Measurements from ENCODE around the gene GTSE1.
"Not testable (repeated sequence)": the region's sequence is repeated elsewhere in the genome, so short reads cannot be mapped to it uniquely, and the experiment has no call there.

Gene GTSE1

GRCh38 chr22:46294784-46295183, 1.9 kb upstream of the GTSE1 start:
- DNase-seq, result no peak
- Mint-ChIP-seq H3K4me3 (peak overlapping the region in 1 of 2 donors; percentile 3), H3K4me1 (peaks cover 39 to 49% of the 10 kb centered on the region in 2 donors), H3K27ac (peak overlapping the region; percentile 52), H3K9me3 (peaks cover 4 to 5% of the 10 kb centered on the region in 2 donors), H3K27me3 (peaks cover 0 to 6% of the 10 kb centered on the region in 2 donors), H3K36me3 (peaks cover 24 to 33% of the 10 kb centered on the region in 2 donors)
- ATAC-seq (replicated peaks), result no peak

- ATAC-seq (replicated peaks) (no peak), DNase-seq (no peak)
- Mint-ChIP-seq H3K27me3 (peaks cover 0 to 6% of the 10 kb centered on the region in 2 donors), H3K4me1 (peaks cover 36 to 44% of the 10 kb centered on the region in 2 donors), H3K4me3 (peak overlapping the region; percentile 93), H3K27ac (peak overlapping the region; percentile 99), H3K36me3 (peaks cover 22 to 28% of the 10 kb centered on the region in 2 donors), H3K9me3 (peaks cover 4 to 5% of the 10 kb centered on the region in 2 donors)
These were observed 1.2 kb upstream of the GTSE1 start for GRCh38 chr22:46295277-46295971.

- H3K27ac Mint-ChIP-seq, result peak overlapping the region; percentile 52
- H3K4me1 Mint-ChIP-seq, result peaks cover 35 to 43% of the 10 kb centered on the region in 2 donors
- H3K4me3 Mint-ChIP-seq, result peak overlapping the region; percentile 81 to 93
- no peak for DNase-seq
- peaks cover 0 to 6% of the 10 kb centered on the region in 2 donors for H3K27me3 Mint-ChIP-seq
- H3K9me3 Mint-ChIP-seq, result peaks cover 3 to 4% of the 10 kb centered on the region in 2 donors
- peak; percentile 2 to 6 for ATAC-seq (replicated peaks)
- peaks cover 9 to 15% of the 10 kb centered on the region in 2 donors for H3K36me3 Mint-ChIP-seq
These were observed 612 bp downstream of the GTSE1 start for GRCh38 chr22:46297151-46297812.

- Mint-ChIP-seq H3K27ac (no peak overlapping the region), H3K4me3 (no peak overlapping the region), H3K9me3 (no peaks in the 10 kb centered on the region), H3K36me3 (peaks cover 2 to 11% of the 10 kb centered on the region in 2 donors), H3K27me3 (peaks cover 0 to 6% of the 10 kb centered on the region in 2 donors), H3K4me1 (peaks cover 23 to 25% of the 10 kb centered on the region in 2 donors)
- no peak for DNase-seq
- ATAC-seq (replicated peaks), result no peak
These were observed 2.4 kb downstream of the GTSE1 start for GRCh38 chr22:46299101-46299500.

GRCh38 chr22:46300491-46300890, 3.8 kb downstream of the GTSE1 start:
- DNase-seq (no peak), ATAC-seq (replicated peaks) (no peak)
- H3K27ac Mint-ChIP-seq, result no peak overlapping the region
- H3K36me3 Mint-ChIP-seq, result peaks cover 2 to 11% of the 10 kb centered on the region in 2 donors
- H3K27me3 Mint-ChIP-seq, result peaks cover 0 to 6% of the 10 kb centered on the region in 2 donors
- H3K4me3 Mint-ChIP-seq, result no peak overlapping the region
- peaks cover 19% of the 10 kb centered on the region in 2 donors for H3K4me1 Mint-ChIP-seq
- no peaks in the 10 kb centered on the region for H3K9me3 Mint-ChIP-seq

- no peak overlapping the region for H3K27ac Mint-ChIP-seq
- DNase-seq (no peak), ATAC-seq (replicated peaks) (no peak)
- H3K9me3 Mint-ChIP-seq, result no peaks in the 10 kb centered on the region
- peaks cover 0 to 2% of the 10 kb centered on the region in 2 donors for H3K4me1 Mint-ChIP-seq
- H3K27me3 Mint-ChIP-seq, result peaks cover 0 to 5% of the 10 kb centered on the region in 2 donors
- peaks cover 0 to 4% of the 10 kb centered on the region in 2 donors for H3K36me3 Mint-ChIP-seq
- no peak overlapping the region for H3K4me3 Mint-ChIP-seq
These were observed 6.8 kb downstream of the GTSE1 start for GRCh38 chr22:46303347-46303965.

GRCh38 chr22:46308283-46308988, 11.8 kb downstream of the GTSE1 start:
- ATAC-seq (replicated peaks), result no peak
- H3K4me1 Mint-ChIP-seq, result no peaks in the 10 kb centered on the region
- no peaks in the 10 kb centered on the region for H3K9me3 Mint-ChIP-seq
- H3K4me3 Mint-ChIP-seq, result no peak overlapping the region
- no peaks in the 10 kb centered on the region for H3K27me3 Mint-ChIP-seq
- H3K27ac Mint-ChIP-seq, result peak overlapping the region; percentile 65
- DNase-seq, result no peak
- no peaks in the 10 kb centered on the region for H3K36me3 Mint-ChIP-seq

GRCh38 chr22:46309526-46310085, 12.9 kb downstream of the GTSE1 start:
- no peaks in the 10 kb centered on the region for H3K36me3 Mint-ChIP-seq
- H3K9me3 Mint-ChIP-seq, result no peaks in the 10 kb centered on the region
- no peak for ATAC-seq (replicated peaks)
- no peak overlapping the region for H3K4me3 Mint-ChIP-seq
- H3K4me1 Mint-ChIP-seq, result no peaks in the 10 kb centered on the region
- no peak for DNase-seq
- no peaks in the 10 kb centered on the region for H3K27me3 Mint-ChIP-seq
- no peak overlapping the region for H3K27ac Mint-ChIP-seq

- H3K4me1 Mint-ChIP-seq, result no peaks in the 10 kb centered on the region
- ATAC-seq (replicated peaks) (no peak), DNase-seq (no peak)
- no peak overlapping the region for H3K4me3 Mint-ChIP-seq
- H3K27me3 Mint-ChIP-seq, result no peaks in the 10 kb centered on the region
- H3K9me3 Mint-ChIP-seq, result no peaks in the 10 kb centered on the region
- no peak overlapping the region for H3K27ac Mint-ChIP-seq
- no peaks in the 10 kb centered on the region for H3K36me3 Mint-ChIP-seq
These were observed 15.4 kb downstream of the GTSE1 start for GRCh38 chr22:46312056-46312455.

- H3K4me3 Mint-ChIP-seq; ATAC-seq (replicated peaks); H3K9me3 Mint-ChIP-seq; H3K36me3 Mint-ChIP-seq; H3K27ac Mint-ChIP-seq; DNase-seq; H3K27me3 Mint-ChIP-seq; H3K4me1 Mint-ChIP-seq: not testable (repeated sequence)
These were observed 16.2 kb downstream of the GTSE1 start for GRCh38 chr22:46312848-46313247.

GRCh38 chr22:46315976-46316375, 19.3 kb downstream of the GTSE1 start:
- no peak overlapping the region for H3K27ac Mint-ChIP-seq
- no peaks in the 10 kb centered on the region for H3K36me3 Mint-ChIP-seq
- no peaks in the 10 kb centered on the region for H3K27me3 Mint-ChIP-seq
- H3K4me1 Mint-ChIP-seq, result no peaks in the 10 kb centered on the region
- H3K4me3 Mint-ChIP-seq, result no peak overlapping the region
- ATAC-seq (replicated peaks), result no peak
- no peaks in the 10 kb centered on the region for H3K9me3 Mint-ChIP-seq
- no peak for DNase-seq

- Mint-ChIP-seq H3K36me3 (no peaks in the 10 kb centered on the region), H3K27ac (no peak overlapping the region), H3K27me3 (no peaks in the 10 kb centered on the region), H3K4me3 (no peak overlapping the region), H3K9me3 (no peaks in the 10 kb centered on the region), H3K4me1 (no peaks in the 10 kb centered on the region)
- DNase-seq, result no peak
- no peak for ATAC-seq (replicated peaks)
These were observed 21.0 kb downstream of the GTSE1 start for GRCh38 chr22:46317646-46318045.

- no peak for DNase-seq
- H3K27ac Mint-ChIP-seq, result no peak overlapping the region
These were observed 21.9 kb downstream of the GTSE1 start for GRCh38 chr22:46318576-46318975.

GRCh38 chr22:46319319-46319718, 22.6 kb downstream of the GTSE1 start:
- H3K4me1 Mint-ChIP-seq, result no peaks in the 10 kb centered on the region
- no peak for DNase-seq
- H3K4me3 Mint-ChIP-seq, result no peak overlapping the region
- no peak for ATAC-seq (replicated peaks)
- H3K27me3 Mint-ChIP-seq, result no peaks in the 10 kb centered on the region
- no peak overlapping the region for H3K27ac Mint-ChIP-seq
- peaks cover 0 to 1% of the 10 kb centered on the region in 2 donors for H3K36me3 Mint-ChIP-seq
- no peaks in the 10 kb centered on the region for H3K9me3 Mint-ChIP-seq

More at GRCh38 chr22:46318576-46318975, 21.9 kb downstream of the GTSE1 start:
- H3K9me3 Mint-ChIP-seq, result no peaks in the 10 kb centered on the region
- no peaks in the 10 kb centered on the region for H3K4me1 Mint-ChIP-seq
- H3K27me3 Mint-ChIP-seq, result no peaks in the 10 kb centered on the region
- no peak for ATAC-seq (replicated peaks)
- peaks cover 0 to 1% of the 10 kb centered on the region in 2 donors for H3K36me3 Mint-ChIP-seq
- no peak overlapping the region for H3K4me3 Mint-ChIP-seq

All from stimulated activated naive B cell treated with anti-CD40 and anti-IgM and Interleukin-4, amounts not matched to agents 10 μg/mL and 1 μg/mL and 100 μg/mL, for 72 hours (primary cell).